HG02884 (cell line): ENCODE results near the gene NEK5.

Experiments used
- ATAC-seq: cut with Tn5 transposase; IDR thresholded peaks from one replicate; pipeline ENCODE4 v1.9.1; 2021; ENCODE audit warnings: mild to moderate bottlenecking, moderate library complexity; ENCODE audit not compliant: unreplicated experiment

The NEK5 gene

DNA sequence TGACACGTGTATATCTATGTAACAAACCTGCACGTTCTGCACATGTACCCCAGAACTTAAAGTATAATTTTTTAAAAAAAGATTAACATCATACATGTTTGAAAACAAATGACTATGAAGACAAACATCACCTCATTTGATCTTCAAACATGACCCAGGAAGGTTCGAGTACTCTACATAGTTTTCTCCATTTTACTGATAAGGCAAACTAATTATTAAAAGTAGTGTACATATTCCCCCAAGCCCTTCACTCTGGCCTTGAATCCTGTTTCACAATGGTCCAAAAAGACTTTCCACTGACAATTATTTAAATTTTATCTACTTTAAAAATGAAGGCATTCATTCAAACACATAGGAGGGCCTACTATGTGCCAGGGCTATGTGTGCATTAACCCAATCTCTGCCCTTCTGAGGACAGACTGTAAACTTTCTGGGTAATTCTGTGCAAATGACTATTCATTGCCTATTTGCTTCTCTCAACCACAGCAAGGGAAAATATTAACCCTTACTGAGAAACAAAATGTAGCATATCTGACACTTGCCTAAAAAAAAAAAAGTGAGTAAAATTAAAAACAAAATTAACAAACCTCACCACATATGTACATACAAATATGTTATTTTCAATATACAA, 139.8 kb downstream of the NEK5 start:
- no peak for ATAC-seq
